ENCODE data around the gene HRH2.

- TF ChIP-seq EZH2 (IDR thresholded peaks at IDR 0.05), result no peak
- no peak for TF ChIP-seq POLR2AphosphoS5 (IDR thresholded peaks at IDR 0.05; ENCODE audit: borderline replicate concordance, low read depth, low read length)
- no peak for TF ChIP-seq FOXP2 (optimal IDR thresholded peaks at IDR 0.05; ENCODE audit: control extremely low read depth, extremely low read length, insufficient read depth)
Measured at GRCh38 chr5:175731756-175732465, 74.0 kb downstream of the HRH2 start.

Measured in SK-N-MC (cell line).